ENCODE data around the gene ARFGEF3.

The ARFGEF3 gene

DNA sequence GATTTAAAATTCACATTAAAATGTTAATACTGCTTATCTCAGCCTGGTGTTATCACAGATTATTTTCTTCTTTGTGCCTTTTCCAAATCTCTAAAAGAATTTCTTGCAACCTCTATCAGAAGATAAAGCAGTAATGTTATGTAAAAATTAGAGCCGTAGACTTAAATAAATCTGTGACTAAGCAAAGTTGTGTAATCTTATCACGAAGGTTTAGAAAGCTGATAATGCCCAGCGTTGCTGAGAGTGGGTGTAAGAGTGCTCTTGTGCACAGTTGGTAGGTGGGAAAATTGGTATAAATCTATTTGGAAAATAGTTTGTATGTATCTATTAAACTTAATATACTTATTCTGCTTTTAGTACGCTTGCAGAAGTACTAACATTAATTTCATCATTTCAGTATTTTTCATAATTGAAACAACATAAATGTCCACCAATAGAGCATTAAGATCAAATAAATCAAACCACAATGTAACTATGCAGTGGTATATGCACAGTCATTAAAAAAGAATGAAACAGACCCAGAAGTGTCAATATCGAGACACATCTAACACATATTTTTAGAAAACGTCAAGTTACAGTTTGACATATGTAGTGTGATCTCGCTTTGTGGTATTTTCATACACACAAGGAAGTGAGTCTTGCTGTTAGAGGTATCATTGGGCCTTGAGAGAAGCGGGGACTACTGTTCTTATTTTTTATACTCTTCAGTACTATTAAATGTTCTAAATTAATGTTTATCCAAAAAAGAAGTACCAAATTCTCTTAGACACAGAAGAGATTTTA is 111.0 kb downstream of the ARFGEF3 start:
- TF ChIP-seq, protein P1, sequence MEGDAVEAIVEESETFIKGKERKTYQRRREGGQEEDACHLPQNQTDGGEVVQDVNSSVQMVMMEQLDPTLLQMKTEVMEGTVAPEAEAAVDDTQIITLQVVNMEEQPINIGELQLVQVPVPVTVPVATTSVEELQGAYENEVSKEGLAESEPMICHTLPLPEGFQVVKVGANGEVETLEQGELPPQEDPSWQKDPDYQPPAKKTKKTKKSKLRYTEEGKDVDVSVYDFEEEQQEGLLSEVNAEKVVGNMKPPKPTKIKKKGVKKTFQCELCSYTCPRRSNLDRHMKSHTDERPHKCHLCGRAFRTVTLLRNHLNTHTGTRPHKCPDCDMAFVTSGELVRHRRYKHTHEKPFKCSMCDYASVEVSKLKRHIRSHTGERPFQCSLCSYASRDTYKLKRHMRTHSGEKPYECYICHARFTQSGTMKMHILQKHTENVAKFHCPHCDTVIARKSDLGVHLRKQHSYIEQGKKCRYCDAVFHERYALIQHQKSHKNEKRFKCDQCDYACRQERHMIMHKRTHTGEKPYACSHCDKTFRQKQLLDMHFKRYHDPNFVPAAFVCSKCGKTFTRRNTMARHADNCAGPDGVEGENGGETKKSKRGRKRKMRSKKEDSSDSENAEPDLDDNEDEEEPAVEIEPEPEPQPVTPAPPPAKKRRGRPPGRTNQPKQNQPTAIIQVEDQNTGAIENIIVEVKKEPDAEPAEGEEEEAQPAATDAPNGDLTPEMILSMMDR (IDR thresholded peaks at IDR 0.05; ENCODE audit: low read depth, low read length) = no peak
- H3K4me3 ChIP-seq (replicated peaks in 1 of 2; ENCODE audit: low read depth in 2 of 2, low read length in 2 of 2) = no peak overlapping the region
- no peak for DNase-seq (ENCODE audit: low read depth in 2 of 2)

- DNase-seq (ENCODE audit: low read depth in 2 of 2) = no peak
- TF ChIP-seq, protein P1 (IDR thresholded peaks at IDR 0.05; ENCODE audit: low read depth, low read length) = no peak
- no peak overlapping the region for H3K4me3 ChIP-seq (replicated peaks in 1 of 2; ENCODE audit: low read depth in 2 of 2, low read length in 2 of 2)
Measured at GRCh38 chr6:138275976-138276375, 114.2 kb downstream of the ARFGEF3 start.

GRCh38 chr6:138277835-138278234 is 116.1 kb downstream of the ARFGEF3 start:
- no peak overlapping the region for H3K4me3 ChIP-seq (replicated peaks in 1 of 2; ENCODE audit: low read depth in 2 of 2, low read length in 2 of 2)
- no peak for DNase-seq (ENCODE audit: low read depth in 2 of 2)
- TF ChIP-seq, protein P1 (IDR thresholded peaks at IDR 0.05; ENCODE audit: low read depth, low read length) = no peak

GRCh38 chr6:138278326-138278725 is 116.6 kb downstream of the ARFGEF3 start:
- peak; percentile 40 to 47 for DNase-seq (ENCODE audit: low read depth in 2 of 2)
- TF ChIP-seq, protein P1 (IDR thresholded peaks at IDR 0.05; ENCODE audit: low read depth, low read length) = peak; percentile 55

DNA sequence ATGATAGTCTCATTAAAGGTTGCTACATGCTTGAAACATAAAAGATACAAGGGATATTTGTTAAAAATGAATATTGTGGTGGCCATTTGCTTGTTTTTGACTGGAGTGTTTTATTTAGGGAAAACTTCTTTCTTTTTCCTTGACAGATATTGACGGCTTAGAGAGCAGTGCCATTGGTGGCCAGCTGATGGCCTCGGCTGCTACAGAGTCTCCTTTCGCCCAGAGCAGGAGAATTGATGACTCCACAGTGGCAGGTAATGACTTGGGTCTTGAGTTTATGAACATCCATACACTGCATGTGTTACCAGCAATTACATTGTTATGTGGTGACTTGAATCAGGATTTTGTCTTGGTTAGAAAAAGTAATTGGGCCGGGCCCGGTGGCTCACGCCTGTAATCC is 124.1 kb downstream of the ARFGEF3 start:
- DNase-seq (ENCODE audit: low read depth in 2 of 2) = no peak
- TF ChIP-seq, protein P1 (IDR thresholded peaks at IDR 0.05; ENCODE audit: low read depth, low read length) = no peak
- no peak overlapping the region for H3K4me3 ChIP-seq (replicated peaks in 1 of 2; ENCODE audit: low read depth in 2 of 2, low read length in 2 of 2)

More at GRCh38 chr6:138278326-138278725, 116.6 kb downstream of the ARFGEF3 start:
- no peak overlapping the region for H3K4me3 ChIP-seq (replicated peaks in 1 of 2; ENCODE audit: low read depth in 2 of 2, low read length in 2 of 2)

DNA sequence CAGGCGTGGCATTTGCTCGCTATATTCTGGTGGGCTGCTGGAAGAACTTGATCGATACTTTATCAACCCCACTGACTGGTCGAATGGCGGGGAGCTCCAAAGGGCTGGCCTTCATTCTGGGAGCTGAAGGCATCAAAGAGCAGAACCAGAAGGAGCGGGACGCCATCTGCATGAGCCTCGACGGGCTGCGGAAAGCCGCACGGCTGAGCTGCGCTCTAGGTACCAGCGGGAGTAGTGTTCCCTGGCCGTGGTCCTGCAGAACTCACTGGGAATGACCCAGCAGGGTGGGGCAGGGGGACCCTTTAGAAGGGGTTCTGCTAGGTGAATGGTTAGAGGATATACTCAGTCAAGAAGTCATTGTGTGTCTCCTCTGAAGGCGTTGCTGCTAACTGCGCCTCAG is 125.0 kb downstream of the ARFGEF3 start:
- no peak for DNase-seq (ENCODE audit: low read depth in 2 of 2)
- TF ChIP-seq, protein P1 (IDR thresholded peaks at IDR 0.05; ENCODE audit: low read depth, low read length) = no peak
- H3K4me3 ChIP-seq (replicated peaks in 1 of 2; ENCODE audit: low read depth in 2 of 2, low read length in 2 of 2) = no peak overlapping the region

Measured in cardiac fibroblast (primary cell).